ENCODE results near the gene PIGS. TPM values are rescaled to one million over a fixed set of nuclear protein-coding genes. Genes with fewer than 3 reads are reported as not detected.

PIGS gene
- total and polyA plus RNA-seq, 2 of the 13 experiments (the other 11 are each of a cell fraction or from before 2014, with no cell fraction given) = 31.7 to 42.6 TPM

- POLR2A ChIA-PET = interaction anchor here (0.8 to 1.5 kb wide), 4 partner anchors 18 to 154 kb away, joined by 3 to 8 read pairs (median 4); partner anchors contain the start of genes ALDOC and PIGS
- ATAC-seq (peak; percentile 89), DNase-seq (ENCODE audit: low spot score) (peak; percentile 38), FAIRE-seq (no peak)
- no peaks in the 10 kb centered on the region for H4K20me1 ChIP-seq (ENCODE audit: insufficient read depth, low read length)
- H3K27me3 ChIP-seq (ENCODE audit: control insufficient read depth in 1 of 2, insufficient read depth in 2 of 2, low read length in 2 of 2) = no peaks in the 10 kb centered on the region
- 13% methylated on average over 5 of the region's 67 CpGs for WGBS (ENCODE audit: low lambda C conversion rate)
- CTCF ChIA-PET (ENCODE audit: low intra/inter-chr PET ratio, low total read pairs) = no interaction called here
- H3K27ac ChIP-seq (ENCODE audit: extremely low read length, insufficient read depth, low read length) = no peak within 1 kb of the TSS
- H3K4me3 ChIP-seq (replicated peaks in 1 of 3; ENCODE audit: insufficient read depth in 1 of 3, low read depth in 2 of 3, low read length in 3 of 3) = peak within 1 kb of the TSS; percentile 75 to 88 (median 85)
- in situ Hi-C loops (cut with HindIII; ENCODE audit: extremely low pct_ligation_motif_present, low pct_unique_long_range_greater_than_20kb) = no loop called here
- H3K9ac ChIP-seq (ENCODE audit: insufficient read depth, low read depth, low read length) = peak within 1 kb of the TSS; percentile 74
- H3K79me2 ChIP-seq (ENCODE audit: insufficient read depth, low read length) = no peaks in the 10 kb centered on the region
- no peaks in the 10 kb centered on the region for H3K9me3 ChIP-seq (ENCODE audit: low read length)
- H3K4me1 ChIP-seq (ENCODE audit: insufficient read depth, low read length) = peaks cover 42% of the 10 kb centered on the region
- no TSS peak for BruUV-seq (replicated peaks)
- H3K36me3 ChIP-seq (replicated peaks in 1 of 2; ENCODE audit: control insufficient read depth in 1 of 2, insufficient read depth in 2 of 2, low read length in 2 of 2) = peaks cover 11 to 33% of the 10 kb centered on the region in 2 experiments
- peak within 1 kb of the TSS; percentile 92 for H3K4me2 ChIP-seq (ENCODE audit: low read depth, low read length)
- intact Hi-C loops (cut with micrococcal nuclease; ENCODE audit: unreplicated experiment) = no loop called here
- H2AFZ ChIP-seq (ENCODE audit: low read length) = peak within 1 kb of the TSS; percentile 66
- TF ChIP-seq KAT8 (CRISPR knock-in tag; IDR thresholded peaks at IDR 0.05) (no peak), FOXO1 (CRISPR knock-in tag; IDR thresholded peaks at IDR 0.05) (no peak), ZNF224 (CRISPR knock-in tag; IDR thresholded peaks at IDR 0.05) (no peak), HHEX (CRISPR knock-in tag; IDR thresholded peaks at IDR 0.05) (no peak), GABPA (IDR thresholded peaks at IDR 0.05; ENCODE audit: low read depth, low read length) (no peak), GABPA (CRISPR knock-in tag; IDR thresholded peaks at IDR 0.05; ENCODE audit: low read depth) (no peak), ZNF83 (CRISPR knock-in tag; IDR thresholded peaks at IDR 0.05; ENCODE audit: borderline replicate concordance) (no peak), ZNF121 (CRISPR knock-in tag; IDR thresholded peaks at IDR 0.05) (no peak), SSRP1 (CRISPR knock-in tag; IDR thresholded peaks at IDR 0.05) (no peak), ZNF777 (CRISPR knock-in tag; IDR thresholded peaks at IDR 0.05) (no peak), KLF9 (CRISPR knock-in tag; IDR thresholded peaks at IDR 0.05; ENCODE audit: low read depth) (no peak), ZNF280D (CRISPR knock-in tag; IDR thresholded peaks at IDR 0.05) (no peak), CC2D1A (CRISPR knock-in tag; IDR thresholded peaks at IDR 0.05) (no peak), LCORL (IDR thresholded peaks at IDR 0.05) (no peak), LCORL (CRISPR knock-in tag; IDR thresholded peaks at IDR 0.05) (no peak), ZNF546 (CRISPR knock-in tag; conservative IDR thresholded peaks at IDR 0.05) (no peak), ZBTB3 (CRISPR knock-in tag; IDR thresholded peaks at IDR 0.05; ENCODE audit: borderline replicate concordance, low read depth) (no peak), ZBTB46 (CRISPR knock-in tag; IDR thresholded peaks at IDR 0.05; ENCODE audit: borderline replicate concordance) (no peak), MAZ (IDR thresholded peaks at IDR 0.05; ENCODE audit: borderline replicate concordance, low read depth, low read length) (peak; percentile 61; the same call in 1 of the 2 replicates), MAZ (CRISPR knock-in tag; IDR thresholded peaks at IDR 0.05; ENCODE audit: low read depth) (no peak), PBX3 (CRISPR knock-in tag; IDR thresholded peaks at IDR 0.05; ENCODE audit: borderline replicate concordance) (no peak)
Measured at GRCh38 chr17:28552176-28552999, 18.9 kb downstream of the PIGS start, which contains the start of gene UNC119. TSS of gene UNC119 (minus strand) at chr17:28552624. CDS start at chr17:28552557, 67 bp downstream.
